ENCODE measurements around the gene HDAC9. TPM values are rescaled to one million over a fixed set of nuclear protein-coding genes. Genes with fewer than 3 reads are reported as not detected.
"Not testable (repeated sequence)": the region's sequence is repeated elsewhere in the genome, so short reads cannot be mapped to it uniquely, and the experiment has no call there.

Gene HDAC9
- total RNA-seq, 2 experiments from 2014 or later: not detected

GRCh38 chr7:19020711-19021110 is 525.2 kb downstream of the HDAC9 start:
- no peak for DNase-seq
- H3K4me3 Mint-ChIP-seq: no peak overlapping the region
- CTCF ChIA-PET: no interaction called here
- H3K27ac Mint-ChIP-seq: no peak overlapping the region
- H3K36me3 Mint-ChIP-seq (ENCODE audit: low read depth): no peaks in the 10 kb centered on the region
- peaks cover 19% of the 10 kb centered on the region for H3K9me3 Mint-ChIP-seq
- no peaks in the 10 kb centered on the region for H3K4me1 Mint-ChIP-seq (ENCODE audit: low read depth)
- no peaks in the 10 kb centered on the region for H3K27me3 Mint-ChIP-seq (ENCODE audit: low read depth)
- intact Hi-C loops (cut with micrococcal nuclease): no loop called here

GRCh38 chr7:19023477-19023876 is 527.9 kb downstream of the HDAC9 start:
- H3K9me3 Mint-ChIP-seq: peaks cover 8% of the 10 kb centered on the region
- no peaks in the 10 kb centered on the region for H3K27me3 Mint-ChIP-seq (ENCODE audit: low read depth)
- DNase-seq: no peak
- no peak overlapping the region for H3K4me3 Mint-ChIP-seq
- CTCF ChIA-PET: no interaction called here
- no peak overlapping the region for H3K27ac Mint-ChIP-seq
- intact Hi-C loops (cut with micrococcal nuclease): no loop called here
- H3K36me3 Mint-ChIP-seq (ENCODE audit: low read depth): no peaks in the 10 kb centered on the region
- no peaks in the 10 kb centered on the region for H3K4me1 Mint-ChIP-seq (ENCODE audit: low read depth)

DNA sequence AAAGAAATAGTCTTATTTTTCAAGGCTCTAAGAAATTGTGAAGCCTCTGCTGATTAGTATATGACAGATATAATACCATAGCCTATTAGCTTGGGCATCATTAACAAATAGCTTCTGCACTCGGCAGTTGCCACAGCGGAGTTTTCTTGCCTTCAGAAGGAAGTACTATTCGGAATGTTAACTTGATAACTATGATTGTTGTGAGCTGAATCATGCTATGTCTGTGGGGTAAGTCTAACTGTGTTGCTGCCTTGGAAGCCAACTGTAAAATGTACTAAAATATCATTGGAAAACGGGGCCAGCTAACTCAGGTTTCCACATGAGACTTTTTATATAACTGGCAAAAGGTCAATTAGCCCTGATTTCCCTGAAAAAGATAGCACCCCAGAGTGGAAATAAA is 528.7 kb downstream of the HDAC9 start:
- no peak overlapping the region for H3K27ac Mint-ChIP-seq
- H3K27me3 Mint-ChIP-seq (ENCODE audit: low read depth): no peaks in the 10 kb centered on the region
- peaks cover 5% of the 10 kb centered on the region for H3K9me3 Mint-ChIP-seq
- intact Hi-C loops (cut with micrococcal nuclease): no loop called here
- H3K4me1 Mint-ChIP-seq (ENCODE audit: low read depth): no peaks in the 10 kb centered on the region
- no peaks in the 10 kb centered on the region for H3K36me3 Mint-ChIP-seq (ENCODE audit: low read depth)
- H3K4me3 Mint-ChIP-seq: no peak overlapping the region
- no peak for DNase-seq
- CTCF ChIA-PET: no interaction called here

- Mint-ChIP-seq H3K27ac (no peak overlapping the region), H3K36me3 (ENCODE audit: low read depth) (no peaks in the 10 kb centered on the region)
- CTCF ChIA-PET: no interaction called here
Measured at GRCh38 chr7:19026888-19027287, 531.3 kb downstream of the HDAC9 start.

GRCh38 chr7:19030281-19030680 is 534.7 kb downstream of the HDAC9 start:
- H3K4me3 Mint-ChIP-seq: no peak overlapping the region
- H3K9me3 Mint-ChIP-seq: peaks cover 18% of the 10 kb centered on the region
- H3K27me3 Mint-ChIP-seq (ENCODE audit: low read depth): no peaks in the 10 kb centered on the region
- H3K36me3 Mint-ChIP-seq (ENCODE audit: low read depth): no peaks in the 10 kb centered on the region
- no peak overlapping the region for H3K27ac Mint-ChIP-seq
- intact Hi-C loops (cut with micrococcal nuclease): no loop called here
- no peak for DNase-seq
- CTCF ChIA-PET: no interaction called here
- H3K4me1 Mint-ChIP-seq (ENCODE audit: low read depth): no peaks in the 10 kb centered on the region

More at GRCh38 chr7:19026888-19027287, 531.3 kb downstream of the HDAC9 start:
- DNase-seq: no peak
- H3K27me3 Mint-ChIP-seq (ENCODE audit: low read depth): no peaks in the 10 kb centered on the region
- no peak overlapping the region for H3K4me3 Mint-ChIP-seq
- intact Hi-C loops (cut with micrococcal nuclease): no loop called here
- H3K9me3 Mint-ChIP-seq: peaks cover 5% of the 10 kb centered on the region
- H3K4me1 Mint-ChIP-seq (ENCODE audit: low read depth): no peaks in the 10 kb centered on the region

DNA sequence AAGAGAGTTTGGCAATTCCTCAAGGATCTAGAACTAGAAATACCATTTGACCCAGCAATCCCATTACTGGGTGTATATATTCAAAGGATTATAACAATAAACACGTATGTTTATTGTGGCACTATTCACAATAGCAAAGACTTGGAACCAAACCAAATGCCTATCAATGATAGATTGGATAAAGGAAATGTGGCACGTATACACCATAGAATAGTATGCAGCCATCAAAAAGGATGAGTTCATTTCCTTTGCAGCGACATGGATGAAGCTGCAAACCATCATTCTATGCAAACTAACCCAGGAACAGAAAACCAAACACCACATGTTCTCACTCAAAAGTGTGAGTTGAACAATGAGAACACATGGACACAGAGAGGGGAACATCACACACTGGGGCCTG is 537.4 kb downstream of the HDAC9 start:
- intact Hi-C loops (cut with micrococcal nuclease); H3K4me3 Mint-ChIP-seq; H3K27ac Mint-ChIP-seq; CTCF ChIA-PET; H3K4me1 Mint-ChIP-seq (ENCODE audit: low read depth); H3K27me3 Mint-ChIP-seq (ENCODE audit: low read depth); DNase-seq; H3K36me3 Mint-ChIP-seq (ENCODE audit: low read depth): not testable (repeated sequence)
- peaks cover 28% of the 10 kb centered on the region for H3K9me3 Mint-ChIP-seq

DNA sequence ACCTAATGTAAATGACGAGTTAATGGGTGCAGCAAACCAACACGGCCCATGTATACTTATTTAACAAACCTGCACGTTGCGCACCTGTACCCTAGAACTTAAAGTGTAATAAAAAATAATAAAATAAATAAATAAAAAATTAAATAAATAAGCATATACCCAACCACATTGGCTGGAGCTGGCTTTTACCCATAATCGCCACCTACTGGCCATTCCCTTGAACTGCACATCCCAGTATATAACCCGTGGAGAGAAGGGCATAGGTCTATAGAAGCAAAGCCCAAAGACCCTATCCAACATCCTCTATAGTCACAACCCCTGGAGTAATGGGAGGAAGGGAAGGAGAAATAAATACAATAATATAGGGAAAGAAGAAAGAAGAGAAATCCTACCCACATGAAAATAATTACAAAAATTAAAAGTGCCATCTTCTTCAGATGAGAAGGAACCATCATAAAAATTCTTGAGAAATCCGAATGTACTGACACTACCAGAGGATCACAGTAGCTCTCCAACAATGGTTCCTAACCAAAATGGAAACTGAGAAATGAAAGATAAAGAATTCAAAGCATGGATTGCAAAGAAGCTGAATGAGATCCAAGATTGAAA is 556.3 kb downstream of the HDAC9 start:
- CTCF ChIA-PET: interaction anchor here (0.7 to 1.4 kb wide), 3 partner anchors 18 to 698 kb away, joined by 3 read pairs; no protein-coding TSS in a partner anchor
- intact Hi-C loops (cut with micrococcal nuclease): loop anchor here (1.0 kb wide), 1 partner anchor 700 kb away; no protein-coding TSS in a partner anchor
- Mint-ChIP-seq H3K36me3 (ENCODE audit: low read depth) (no peaks in the 10 kb centered on the region), H3K27ac (no peak overlapping the region), H3K9me3 (peaks cover 6% of the 10 kb centered on the region), H3K4me1 (ENCODE audit: low read depth) (no peaks in the 10 kb centered on the region), H3K4me3 (no peak overlapping the region), H3K27me3 (ENCODE audit: low read depth) (no peaks in the 10 kb centered on the region)
- peak; percentile 43 for DNase-seq
